ENCODE data around the gene CCDC158.

GRCh38 chr4:76373919-76374552, 46.9 kb downstream of the CCDC158 start:
- TF ChIP-seq ZFX (IDR thresholded peaks at IDR 0.05; ENCODE audit: borderline replicate concordance) (no peak), CTCF (IDR thresholded peaks at IDR 0.05) (no peak)
